Stimulated activated CD4-positive, alpha-beta T cell treated with anti-CD3 and anti-CD28 coated beads, Interleukin-2, amount 100 ng/mL, for 24 hours (primary cell): ENCODE results near the gene ZBTB43.
"Not testable (repeated sequence)": the region's sequence is repeated elsewhere in the genome, so short reads cannot be mapped to it uniquely, and the experiment has no call there.

Experiments used
- DNase-seq, 2 donors: peaks; one replicate each; pipeline ENCODE4 v3.0.0-alpha.2; 2020

The ZBTB43 gene, protein sequence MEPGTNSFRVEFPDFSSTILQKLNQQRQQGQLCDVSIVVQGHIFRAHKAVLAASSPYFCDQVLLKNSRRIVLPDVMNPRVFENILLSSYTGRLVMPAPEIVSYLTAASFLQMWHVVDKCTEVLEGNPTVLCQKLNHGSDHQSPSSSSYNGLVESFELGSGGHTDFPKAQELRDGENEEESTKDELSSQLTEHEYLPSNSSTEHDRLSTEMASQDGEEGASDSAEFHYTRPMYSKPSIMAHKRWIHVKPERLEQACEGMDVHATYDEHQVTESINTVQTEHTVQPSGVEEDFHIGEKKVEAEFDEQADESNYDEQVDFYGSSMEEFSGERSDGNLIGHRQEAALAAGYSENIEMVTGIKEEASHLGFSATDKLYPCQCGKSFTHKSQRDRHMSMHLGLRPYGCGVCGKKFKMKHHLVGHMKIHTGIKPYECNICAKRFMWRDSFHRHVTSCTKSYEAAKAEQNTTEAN

DNA sequence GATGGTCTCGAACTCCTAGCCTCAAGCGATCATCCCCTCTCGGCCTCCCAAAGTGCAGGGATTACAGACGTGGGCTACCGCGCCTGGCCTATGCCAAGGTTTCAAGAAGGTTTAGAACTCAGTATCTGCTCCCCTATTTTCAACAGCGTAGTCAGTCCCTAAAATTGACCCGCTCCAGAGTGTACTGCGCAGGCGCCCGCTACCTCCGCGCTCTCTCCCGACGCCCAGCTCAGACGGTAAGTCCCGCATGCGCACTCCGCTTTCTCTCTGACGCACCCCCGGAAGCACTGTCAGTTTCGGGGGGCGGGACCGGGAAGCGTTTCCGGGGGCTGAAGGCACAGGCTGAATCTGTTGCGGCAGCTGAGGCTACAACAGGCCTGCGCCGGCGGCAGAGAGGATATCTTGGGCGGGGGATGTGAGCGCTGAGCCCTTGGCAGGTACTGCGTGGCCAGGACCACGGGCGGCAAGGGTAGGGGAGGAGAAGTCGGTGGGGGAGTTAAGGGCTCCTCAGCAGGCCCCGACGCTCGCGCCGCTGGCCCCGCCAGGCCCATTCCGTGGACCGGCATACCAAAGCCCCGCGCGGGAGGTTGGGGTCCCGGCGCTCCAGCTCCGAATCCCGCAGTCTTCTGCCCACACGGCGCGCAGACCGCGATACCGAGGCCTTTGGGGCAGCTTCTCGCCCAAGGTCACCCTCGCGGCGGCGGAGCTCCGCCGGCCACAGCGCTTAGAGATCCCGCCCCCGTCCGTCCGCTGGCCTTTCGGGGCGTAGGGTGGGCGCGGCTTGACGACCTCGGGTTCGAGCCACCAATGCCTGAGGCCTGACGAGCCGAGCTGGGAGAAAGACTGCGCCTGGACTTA is at the start of gene ZBTB43:
ZBTB43 (plus strand) TSS at position 345 of the 858 bp plus-strand sequence. CDS start 27,470 bp downstream, outside the sequence.
- DNase-seq = peak; percentile 98 to 99

DNA sequence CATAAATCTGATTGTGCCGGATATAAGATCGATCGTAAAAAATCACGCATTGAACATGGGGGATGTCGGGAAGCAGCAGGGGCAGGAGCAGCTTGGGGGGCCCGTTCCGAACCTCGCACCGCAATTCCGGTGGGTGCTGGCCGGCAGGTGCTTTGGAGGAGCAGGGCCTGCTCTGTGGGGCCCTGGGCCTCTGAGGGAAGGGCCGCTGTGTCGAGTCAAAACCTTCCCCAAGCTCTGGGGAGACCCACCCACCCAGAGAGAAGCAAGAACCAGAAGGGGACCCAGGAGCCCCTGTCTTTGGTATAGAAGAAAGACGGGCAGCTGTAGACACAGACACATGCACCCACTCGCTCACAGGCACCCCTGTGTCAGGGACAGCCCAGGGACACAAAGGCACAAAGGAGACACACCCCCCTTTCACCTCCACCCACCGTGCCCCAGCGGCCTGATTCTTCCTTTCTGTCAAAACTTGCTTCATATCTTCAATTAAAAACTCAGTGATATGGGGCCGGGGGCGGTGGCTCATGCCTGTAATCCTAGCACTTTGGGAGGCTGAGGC is 49.4 kb upstream of the ZBTB43 start:
- no peak for DNase-seq

GRCh38 chr9:126756238-126756637 is 48.6 kb upstream of the ZBTB43 start:
- no peak for DNase-seq

GRCh38 chr9:126756876-126757415 is 47.9 kb upstream of the ZBTB43 start:
- no peak for DNase-seq

DNA sequence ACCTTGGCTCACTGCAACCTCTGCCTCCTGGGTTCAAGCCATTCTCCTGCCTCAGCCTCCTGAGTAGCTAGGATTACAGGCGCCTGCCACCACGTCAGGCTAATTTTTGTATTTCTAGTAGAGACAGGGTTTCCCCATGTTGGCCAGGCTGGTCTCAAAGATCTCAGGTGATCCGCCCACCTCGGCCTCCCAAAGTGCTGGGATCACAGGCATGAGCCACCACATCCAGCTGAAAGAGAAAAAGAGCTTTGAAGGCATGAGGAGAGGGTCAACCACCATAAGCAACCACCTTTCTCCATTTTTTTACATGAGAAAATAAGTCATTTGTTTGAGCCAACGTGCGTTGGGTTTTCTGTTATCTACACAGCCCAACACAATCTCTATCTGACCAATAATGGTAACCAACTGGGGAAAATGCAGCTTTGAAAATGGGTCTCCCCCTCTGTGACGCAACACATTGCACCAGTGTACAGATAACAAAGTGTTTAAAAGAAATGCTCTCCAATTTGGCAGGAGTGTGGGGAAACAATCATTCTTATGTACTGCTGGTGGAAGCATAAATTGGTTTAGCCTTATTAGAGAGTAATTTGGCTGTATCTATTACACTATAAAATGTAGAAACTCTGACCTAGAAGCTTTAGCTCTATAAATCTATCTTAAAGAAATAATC is 45.8 kb upstream of the ZBTB43 start:
- no peak for DNase-seq

GRCh38 chr9:126761274-126761673 is 43.6 kb upstream of the ZBTB43 start:
- no peak for DNase-seq

- no peak for DNase-seq
Observed at GRCh38 chr9:126763130-126763764, 41.6 kb upstream of the ZBTB43 start.

DNA sequence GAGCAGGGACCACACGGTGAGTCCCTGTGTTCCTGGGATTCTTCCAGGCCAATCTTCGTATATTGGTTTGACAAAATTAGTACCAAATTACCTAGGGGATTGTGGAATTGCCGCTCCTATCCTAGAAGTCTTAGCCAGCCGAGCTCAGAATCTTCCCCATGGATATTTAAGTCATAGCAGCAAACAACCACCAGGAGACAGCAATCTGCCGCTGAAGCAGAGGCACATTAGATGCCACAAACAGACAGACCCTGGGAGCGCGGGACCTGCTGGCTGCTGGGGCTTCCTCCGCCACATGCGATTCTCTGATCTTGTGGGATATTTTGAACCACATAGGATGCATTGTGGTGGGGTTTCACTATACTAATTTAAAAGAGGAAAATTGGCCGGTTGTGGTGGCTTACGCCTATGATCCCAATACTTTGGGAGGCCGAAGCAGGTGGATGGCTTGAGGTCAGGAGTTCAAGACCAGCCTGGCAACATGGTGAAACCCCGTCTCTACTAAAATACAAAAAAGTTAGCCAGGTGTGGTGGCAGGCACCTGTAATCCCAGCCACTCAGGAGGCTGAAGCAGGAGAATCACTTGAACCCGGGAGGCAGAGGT is 31.7 kb upstream of the ZBTB43 start:
- DNase-seq = peak in 1 of 2 donors; percentile 10

- no peak for DNase-seq
Observed at GRCh38 chr9:126775926-126776325, 28.9 kb upstream of the ZBTB43 start.

GRCh38 chr9:126777733-126778132 is 27.1 kb upstream of the ZBTB43 start:
- DNase-seq = no peak

- no peak for DNase-seq
Observed at GRCh38 chr9:126778141-126778540, 26.7 kb upstream of the ZBTB43 start.

DNA sequence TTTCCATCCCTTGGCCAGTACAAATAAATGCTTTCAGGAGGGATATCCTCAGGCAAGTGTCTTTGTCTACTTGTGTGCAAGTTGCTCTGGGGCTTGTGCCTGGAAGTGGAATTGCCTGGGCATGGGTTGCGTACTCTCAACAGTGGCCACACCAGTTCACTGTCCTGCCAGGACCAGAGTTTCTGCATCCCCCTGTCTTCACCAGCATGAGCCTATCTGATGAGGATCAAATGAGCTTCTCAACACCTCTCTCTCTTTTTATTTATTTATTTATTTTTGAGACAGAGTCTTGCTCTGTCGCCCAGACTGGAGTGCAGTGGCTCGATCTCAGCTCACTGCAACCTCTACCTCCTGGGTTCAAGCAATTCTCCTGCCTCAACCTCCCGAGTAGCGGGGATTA is 26.1 kb upstream of the ZBTB43 start:
- not testable (repeated sequence) for DNase-seq

DNA sequence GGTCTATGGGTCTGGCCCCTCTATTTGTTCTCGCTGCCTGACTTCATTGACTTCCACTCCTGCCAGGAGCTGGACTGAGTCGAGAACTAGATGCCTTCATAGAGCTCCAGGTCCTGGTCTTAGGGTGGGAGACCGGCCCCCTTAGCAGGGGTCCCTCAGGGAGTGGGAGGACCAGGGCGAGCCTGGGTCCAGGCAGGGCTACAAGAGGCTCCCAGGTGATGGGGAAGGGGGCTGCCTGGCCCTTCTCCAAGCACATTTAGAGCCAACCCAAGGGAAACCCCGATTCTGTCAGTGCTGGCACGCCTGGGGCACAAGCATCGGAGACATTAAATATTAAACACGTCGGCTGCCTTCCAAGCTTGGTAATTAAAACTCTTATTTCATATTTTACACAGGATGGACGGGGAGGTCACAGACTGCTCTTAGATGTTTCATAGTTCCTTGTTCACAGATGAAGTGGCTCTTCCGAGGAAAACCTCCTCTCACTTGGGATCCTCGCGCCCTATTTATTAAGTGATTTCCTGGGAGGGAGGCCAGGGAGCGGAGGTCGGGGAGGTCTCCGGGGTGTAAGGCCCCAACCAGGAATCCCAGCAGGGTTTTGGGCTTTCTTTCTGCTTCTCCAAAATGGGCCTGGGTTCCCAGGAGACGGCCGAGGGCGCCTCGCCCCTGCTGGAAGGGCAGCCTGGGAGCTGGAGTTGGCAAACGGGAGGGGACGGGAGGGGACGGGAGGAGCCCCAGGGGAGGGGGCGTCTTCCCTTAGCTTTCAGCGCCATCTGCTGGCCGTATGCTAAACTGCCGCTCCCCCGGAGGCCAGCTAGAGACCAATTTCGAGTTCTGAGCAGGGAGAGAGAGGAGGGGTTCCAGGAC is 23.4 kb upstream of the ZBTB43 start:
- peak; percentile 89 to 92 for DNase-seq

DNA sequence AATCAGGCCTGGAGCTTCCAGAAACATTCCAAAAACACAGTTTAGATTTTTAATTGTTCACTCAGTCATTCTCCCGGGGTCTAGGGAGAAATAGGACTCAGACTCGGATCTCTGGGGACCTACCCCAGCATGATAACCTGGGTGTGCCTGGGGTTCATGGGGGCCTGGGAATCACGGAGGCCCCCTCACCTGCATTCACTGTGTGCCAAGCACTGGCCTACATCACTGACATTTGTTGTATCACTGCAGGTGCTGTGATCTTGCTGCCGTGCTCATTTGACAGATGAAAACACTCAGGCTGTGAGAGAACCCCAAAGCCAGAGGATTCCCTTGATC is 22.8 kb upstream of the ZBTB43 start:
- DNase-seq = no peak

GRCh38 chr9:126783949-126784348 is 20.9 kb upstream of the ZBTB43 start:
- DNase-seq = no peak

DNA sequence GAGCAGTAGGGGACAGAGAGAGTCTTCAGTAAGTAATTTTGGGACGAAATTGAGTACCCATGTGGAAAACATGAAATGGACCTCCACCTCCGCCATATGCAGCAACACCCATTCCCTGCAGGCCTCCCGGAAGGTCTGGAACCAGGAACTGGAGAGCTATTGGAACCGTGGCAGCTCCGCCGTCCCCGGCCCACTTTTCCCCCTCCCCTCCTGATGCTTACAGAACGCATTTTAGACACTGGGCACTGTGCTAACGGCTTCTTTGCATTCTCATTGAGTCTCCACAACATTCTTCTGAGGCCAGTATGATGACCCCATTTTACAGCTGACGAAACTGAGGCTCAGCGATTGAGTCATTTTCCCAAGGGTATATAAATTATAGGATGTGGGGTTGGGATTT is 20.4 kb upstream of the ZBTB43 start:
- DNase-seq = no peak

DNA sequence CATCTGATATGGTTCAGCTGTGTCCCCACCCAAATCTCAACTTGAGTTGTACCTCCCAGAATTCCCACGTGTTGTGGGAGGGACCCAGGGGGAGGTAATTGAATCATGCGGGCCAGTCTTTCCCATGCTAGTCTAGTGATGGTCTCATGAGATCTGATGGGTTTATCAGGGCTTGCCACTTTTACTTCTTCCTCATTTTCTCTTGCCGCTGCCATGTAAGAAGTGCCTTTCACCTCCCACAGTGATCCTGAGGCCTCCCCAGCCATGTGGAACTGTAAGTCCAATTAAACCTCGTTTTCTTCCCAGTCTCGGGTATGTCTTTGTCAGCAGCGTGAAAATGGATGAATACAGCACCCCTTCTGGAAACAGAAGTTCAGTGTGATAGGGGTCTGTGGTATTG is 20.0 kb upstream of the ZBTB43 start:
- DNase-seq = not testable (repeated sequence)

- DNase-seq = no peak
Observed at GRCh38 chr9:126788046-126788445, 16.8 kb upstream of the ZBTB43 start.

DNA sequence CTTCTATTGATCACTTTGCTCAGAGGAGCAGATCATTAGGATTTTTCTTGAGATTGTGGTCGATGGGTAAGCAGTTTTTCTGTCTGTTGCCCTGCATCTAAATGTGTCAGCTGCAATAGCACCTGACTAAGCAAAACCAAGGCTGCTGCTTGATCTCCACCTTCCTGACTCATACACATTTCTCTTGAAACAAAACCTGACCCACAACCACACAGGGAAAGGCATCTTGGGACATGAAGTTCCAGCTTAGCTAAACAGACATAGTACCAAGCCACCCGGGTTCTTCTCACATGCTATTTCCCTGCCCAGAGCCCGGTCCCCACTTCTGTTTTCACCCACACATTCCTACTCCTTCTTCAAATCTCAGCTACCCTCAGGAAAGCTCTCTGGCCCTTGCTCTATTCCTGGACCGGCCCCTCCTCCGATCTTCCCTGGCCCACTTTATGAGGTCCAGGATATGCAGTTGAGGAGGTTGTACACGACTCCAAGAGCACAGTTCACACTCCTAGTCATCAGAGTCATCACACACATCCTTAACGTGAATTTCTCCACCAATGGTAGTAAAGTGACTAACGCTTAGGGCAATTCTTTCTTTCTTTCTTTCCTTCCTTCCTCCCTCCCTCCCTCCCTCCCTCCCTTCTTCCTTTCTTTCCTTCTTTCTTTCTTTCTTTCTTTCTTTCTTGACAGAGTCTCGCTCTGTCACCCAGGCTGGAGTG is 16.0 kb upstream of the ZBTB43 start:
- no peak for DNase-seq

GRCh38 chr9:126790561-126790960 is 14.3 kb upstream of the ZBTB43 start:
- no peak for DNase-seq
